PC-9 (cell line): ENCODE data around the gene PLK1.

Experiments used
- CTCF ChIP-seq: fragments of 200-600 bp; sonication (generic); conservative IDR thresholded peaks from 2 replicates; pipeline ENCODE4 v1.6.1; 2017; ENCODE audit warnings: mixed run types, antibody characterized with exemption, mild to moderate bottlenecking, moderate library complexity
- EZH2 ChIP-seq: fragments of 200-600 bp; sonication (generic); IDR thresholded peaks from 2 replicates; pipeline ENCODE4 v1.8.0; 2017; ENCODE audit warnings: antibody characterized with exemption, low read depth

GRCh38 chr16:23692190-23692837 lies 13.6 kb downstream of the PLK1 start:
- TF ChIP-seq CTCF (no peak), EZH2 (no peak)
